Skeletal muscle satellite cell (primary cell): Measurements from ENCODE around the gene MCHR1.
"Not testable (repeated sequence)": the region's sequence is repeated elsewhere in the genome, so short reads cannot be mapped to it uniquely, and the experiment has no call there.

Experiments used
- H3K27me3 ChIP-seq: 2 replicates; pipeline ENCODE4 v1.7.0; 2013; ENCODE audit warnings: low read length; ENCODE audit not compliant: control insufficient read depth, insufficient read depth
- H3K36me3 ChIP-seq: 2 replicates; pipeline ENCODE4 v1.7.0; 2013; ENCODE audit warnings: mild to moderate bottlenecking, control low read depth, low read length; ENCODE audit not compliant: insufficient read depth
- H3K4me1 ChIP-seq: 2 replicates; pipeline ENCODE4 v1.7.0; 2013; ENCODE audit warnings: low read length; ENCODE audit not compliant: control insufficient read depth, insufficient read depth
- H3K4me2 ChIP-seq: 2 replicates; pipeline ENCODE4 v1.7.0; 2013; ENCODE audit warnings: mild to moderate bottlenecking, low read length
- H3K4me3 ChIP-seq: 2 replicates; pipeline ENCODE4 v1.7.0; 2013; ENCODE audit warnings: low read length
- H3K9ac ChIP-seq: 2 replicates; pipeline ENCODE4 v1.7.0; 2013; ENCODE audit warnings: mild to moderate bottlenecking, low read depth, low read length, moderate library complexity
- H3K9me3 ChIP-seq: replicated peaks from 2 replicates; pipeline ENCODE4 v1.7.0; 2013; ENCODE audit warnings: mild to moderate bottlenecking, control low read depth, low read length

Gene MCHR1

DNA sequence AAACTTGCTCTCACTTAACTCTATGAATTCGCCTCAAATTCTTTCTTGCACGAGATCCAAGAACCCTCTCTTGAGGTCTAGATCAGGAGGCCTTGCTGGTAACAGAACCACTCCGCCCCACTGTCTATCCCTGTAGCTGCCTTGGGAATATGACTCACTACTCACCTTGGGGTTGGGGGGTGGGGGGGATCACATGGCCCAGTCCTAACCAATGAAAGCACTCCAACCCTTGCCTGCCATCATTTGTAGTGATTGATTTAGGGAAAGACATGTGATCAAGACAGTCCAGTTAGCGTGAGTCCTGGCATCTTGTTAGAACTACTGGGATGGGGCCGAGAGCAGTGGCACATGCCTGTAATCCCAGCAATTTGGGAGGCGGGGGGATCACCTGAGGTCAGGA is 38.0 kb upstream of the MCHR1 start:
- H3K9me3 ChIP-seq: no peaks in the 10 kb centered on the region
- no peak overlapping the region for H3K4me2 ChIP-seq
- H3K36me3 ChIP-seq: no peaks in the 10 kb centered on the region
- H3K4me3 ChIP-seq: no peak overlapping the region
- no peaks in the 10 kb centered on the region for H3K27me3 ChIP-seq
- H3K4me1 ChIP-seq: peaks cover 2% of the 10 kb centered on the region
- H3K9ac ChIP-seq: no peak overlapping the region

DNA sequence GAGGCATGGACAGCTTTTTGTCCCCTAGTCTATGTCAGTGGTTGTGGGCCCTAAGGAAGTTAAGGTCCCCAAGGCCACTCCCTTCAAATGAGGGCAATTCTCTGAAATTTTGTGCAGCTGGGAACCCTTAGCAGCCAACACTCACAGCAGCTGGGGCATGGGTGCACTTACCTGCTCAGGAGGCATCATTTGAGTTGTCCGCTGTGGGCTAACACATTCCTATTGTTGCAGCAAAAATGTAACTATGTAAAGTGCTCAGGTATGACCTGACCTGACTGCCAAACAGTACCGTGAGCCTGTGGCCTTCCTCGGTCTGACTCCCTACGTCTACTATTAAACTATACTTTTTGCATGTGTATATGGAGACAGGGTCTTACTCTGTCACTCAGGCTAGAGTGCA is 37.0 kb upstream of the MCHR1 start:
- no peak overlapping the region for H3K9ac ChIP-seq
- H3K9me3 ChIP-seq: no peaks in the 10 kb centered on the region
- H3K27me3 ChIP-seq: no peaks in the 10 kb centered on the region
- H3K4me3 ChIP-seq: no peak overlapping the region
- H3K4me2 ChIP-seq: no peak overlapping the region
- no peaks in the 10 kb centered on the region for H3K36me3 ChIP-seq
- peaks cover 2% of the 10 kb centered on the region for H3K4me1 ChIP-seq

DNA sequence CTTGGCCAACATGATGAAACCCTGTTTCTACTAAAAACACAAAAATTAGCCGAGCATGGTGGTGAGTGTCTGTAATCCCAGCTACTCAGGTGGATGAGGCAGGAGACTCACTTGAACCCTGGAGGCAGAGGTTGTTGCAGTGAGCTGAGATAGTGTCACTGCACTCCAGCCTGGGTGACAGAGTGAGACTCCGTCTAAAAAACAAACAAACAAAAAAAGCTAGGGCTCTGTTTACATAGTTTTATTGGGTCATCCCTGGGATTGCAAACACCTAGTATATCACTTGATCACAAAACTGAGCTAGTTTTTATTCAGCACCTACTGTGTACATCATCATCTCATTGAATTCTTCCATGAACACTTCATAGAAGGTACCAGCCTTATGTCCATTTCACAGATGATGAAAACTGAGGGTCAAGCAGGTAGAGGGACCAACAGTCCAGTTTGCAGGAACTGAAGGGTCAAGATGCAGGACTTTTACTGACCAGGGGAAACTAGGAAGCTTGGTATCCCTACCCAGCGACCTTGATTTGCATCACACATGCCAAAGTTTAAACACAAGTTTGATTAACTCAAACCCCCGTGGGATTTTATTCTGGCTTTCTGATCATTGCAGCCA is 33.6 kb upstream of the MCHR1 start:
- Histone ChIP-seq H3K4me2 (peak overlapping the region; percentile 62), H3K4me3 (no peak overlapping the region), H3K36me3 (no peaks in the 10 kb centered on the region), H3K9me3 (no peaks in the 10 kb centered on the region), H3K27me3 (no peaks in the 10 kb centered on the region), H3K9ac (peak overlapping the region; percentile 25), H3K4me1 (peaks cover under 1% of the 10 kb centered on the region)

DNA sequence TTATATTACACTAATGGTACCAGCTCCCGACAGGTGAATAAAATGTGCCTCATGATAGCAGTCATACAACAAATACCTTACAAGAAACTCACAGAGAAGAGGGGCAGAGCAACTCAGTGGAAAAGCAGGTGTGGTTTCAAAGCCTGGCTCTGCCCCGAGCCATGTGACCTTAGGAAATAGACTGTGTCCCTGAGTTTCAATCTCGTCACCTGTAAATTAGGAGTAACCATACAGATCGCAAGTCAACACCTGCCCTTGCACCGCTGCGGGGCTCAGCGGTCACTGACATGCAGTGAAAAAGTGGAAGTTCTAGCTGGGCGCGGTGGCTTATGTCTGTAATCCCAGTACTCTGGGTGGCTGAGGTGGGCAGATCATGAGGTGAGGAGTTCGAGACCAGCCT is 30.9 kb upstream of the MCHR1 start:
- Histone ChIP-seq H3K4me1 (peaks cover 19% of the 10 kb centered on the region), H3K9ac (no peak overlapping the region), H3K27me3 (no peaks in the 10 kb centered on the region), H3K4me3 (no peak overlapping the region), H3K4me2 (no peak overlapping the region), H3K9me3 (no peaks in the 10 kb centered on the region), H3K36me3 (no peaks in the 10 kb centered on the region)

DNA sequence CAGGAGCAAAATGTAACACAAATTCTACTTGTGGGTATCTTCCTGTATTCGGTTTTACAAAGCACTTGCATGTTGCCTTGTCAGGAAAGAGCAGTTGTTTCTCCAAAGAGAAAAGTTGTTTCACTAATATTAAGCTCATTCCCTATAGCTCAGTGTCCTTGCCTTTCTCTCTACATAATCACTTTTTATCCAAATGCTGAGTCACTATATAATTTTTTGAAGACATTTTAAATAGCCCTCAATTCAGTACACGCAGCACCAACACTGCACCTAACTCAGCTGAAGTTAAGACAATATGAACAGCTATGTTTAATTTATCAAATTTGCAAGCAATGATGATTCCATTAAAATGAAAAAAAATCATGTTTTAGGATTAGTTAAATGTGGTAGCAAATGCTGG is 28.2 kb upstream of the MCHR1 start:
- H3K36me3 ChIP-seq: no peaks in the 10 kb centered on the region
- no peaks in the 10 kb centered on the region for H3K27me3 ChIP-seq
- peak overlapping the region; percentile 92 for H3K9ac ChIP-seq
- H3K4me3 ChIP-seq: peak overlapping the region; percentile 75
- H3K9me3 ChIP-seq: no peaks in the 10 kb centered on the region
- H3K4me2 ChIP-seq: peak overlapping the region; percentile 82
- H3K4me1 ChIP-seq: peaks cover 37% of the 10 kb centered on the region

DNA sequence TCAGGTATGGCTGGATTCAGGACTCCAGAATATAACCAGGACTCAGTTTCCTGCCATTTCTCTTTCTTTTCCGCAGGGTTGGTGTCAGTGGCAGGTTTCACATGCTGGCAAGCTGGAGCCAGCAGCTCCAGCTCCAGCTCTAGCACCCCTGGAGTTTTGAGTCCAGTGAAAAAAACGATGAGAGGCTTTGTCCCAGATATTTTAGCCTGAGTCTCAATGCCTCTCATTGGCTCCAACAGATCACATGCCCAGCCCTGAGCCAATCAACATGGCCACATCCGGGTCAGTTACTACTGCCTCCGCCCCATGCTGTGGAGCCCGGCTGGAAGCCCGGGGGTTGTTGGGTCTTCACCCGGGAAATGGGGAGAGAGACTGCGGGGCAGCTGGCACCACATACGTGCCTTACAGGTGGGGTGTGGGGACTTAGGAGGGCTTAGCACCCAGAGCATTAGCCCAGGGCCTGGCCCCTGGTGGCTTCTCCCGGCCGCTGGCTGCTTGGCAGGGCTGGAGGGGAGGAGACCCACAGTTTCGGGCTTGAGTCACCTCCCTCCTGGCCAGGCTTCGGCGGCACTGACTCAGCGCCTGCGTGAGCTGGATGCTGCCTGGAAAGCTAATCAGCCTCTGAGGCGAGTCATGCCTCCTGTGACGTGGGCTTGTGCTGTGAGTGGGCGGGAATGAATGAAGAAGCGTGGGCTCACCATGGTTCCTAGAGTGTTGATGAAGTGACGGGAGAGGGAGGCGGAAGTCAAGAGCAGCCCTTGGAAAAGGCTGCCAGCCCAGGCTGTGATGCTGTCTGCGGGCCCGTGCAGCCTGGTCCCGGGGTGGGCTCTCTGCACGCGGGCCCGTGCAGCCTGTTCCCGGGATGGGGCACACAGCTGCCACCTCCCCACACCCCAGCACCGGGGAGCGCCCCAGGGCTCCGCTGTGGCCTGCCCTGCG is 27.5 kb upstream of the MCHR1 start:
- Histone ChIP-seq H3K27me3 (no peaks in the 10 kb centered on the region), H3K9me3 (no peaks in the 10 kb centered on the region), H3K9ac (peak overlapping the region; percentile 92), H3K4me1 (peaks cover 37% of the 10 kb centered on the region), H3K4me2 (peak overlapping the region; percentile 82), H3K36me3 (no peaks in the 10 kb centered on the region), H3K4me3 (peak overlapping the region; percentile 75)

DNA sequence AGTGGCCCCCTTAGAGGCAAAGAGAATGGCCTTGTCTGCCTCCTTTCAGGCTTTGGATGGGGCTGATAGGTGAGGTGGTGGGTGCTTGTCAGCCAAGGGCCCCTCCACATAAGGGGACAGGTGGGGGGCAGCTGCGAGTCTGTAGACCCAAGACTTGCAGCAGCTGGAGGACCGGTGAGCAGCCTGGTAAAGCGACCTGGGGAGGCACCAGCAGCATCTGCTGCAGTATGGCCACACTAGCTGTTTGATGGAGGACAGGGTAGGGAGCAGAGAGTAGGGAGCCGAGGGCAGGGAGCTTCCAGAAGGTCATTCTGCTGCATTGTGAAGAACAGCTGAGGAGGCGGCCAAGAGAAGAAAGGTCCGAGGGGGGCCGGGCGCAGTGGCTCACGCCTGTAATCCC is 25.9 kb upstream of the MCHR1 start:
- Histone ChIP-seq H3K27me3 (no peaks in the 10 kb centered on the region), H3K36me3 (no peaks in the 10 kb centered on the region), H3K4me2 (no peak overlapping the region), H3K9ac (no peak overlapping the region), H3K4me1 (peaks cover 37% of the 10 kb centered on the region), H3K9me3 (no peaks in the 10 kb centered on the region), H3K4me3 (no peak overlapping the region)

DNA sequence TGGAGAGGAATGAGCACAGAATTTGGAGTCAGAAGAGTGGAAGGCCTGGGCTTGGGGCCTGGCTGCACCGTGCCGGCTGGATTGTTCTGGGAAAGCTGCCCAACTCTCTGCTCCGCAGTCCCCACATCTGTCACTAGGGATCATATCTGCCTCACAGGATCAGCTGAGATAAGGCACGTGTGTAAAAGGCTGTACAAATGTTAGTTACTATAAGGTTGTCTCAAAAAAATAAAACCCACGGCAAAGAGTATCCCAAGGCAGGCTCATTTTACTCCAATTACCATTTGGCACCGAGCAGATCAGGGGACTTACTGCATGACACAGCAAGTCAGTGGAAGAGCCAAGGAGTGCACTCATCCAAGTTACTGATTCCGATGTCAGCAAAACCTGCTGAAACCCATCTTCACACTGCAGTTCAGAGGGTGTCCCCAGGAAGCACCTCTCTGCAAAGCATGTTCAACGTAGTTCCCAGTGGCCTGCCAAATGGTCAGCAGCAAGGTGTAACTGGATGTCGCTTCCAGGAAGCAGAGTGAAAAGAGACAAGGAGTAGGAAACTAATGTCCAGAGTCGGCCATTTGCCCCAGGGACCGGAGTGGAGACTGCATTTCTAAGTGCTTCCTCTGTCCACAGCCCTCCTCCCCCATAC is 24.6 kb upstream of the MCHR1 start:
- no peak overlapping the region for H3K4me3 ChIP-seq
- peaks cover 37% of the 10 kb centered on the region for H3K4me1 ChIP-seq
- H3K36me3 ChIP-seq: no peaks in the 10 kb centered on the region
- peak overlapping the region; percentile 79 for H3K9ac ChIP-seq
- no peaks in the 10 kb centered on the region for H3K27me3 ChIP-seq
- no peaks in the 10 kb centered on the region for H3K9me3 ChIP-seq
- peak overlapping the region; percentile 48 for H3K4me2 ChIP-seq

DNA sequence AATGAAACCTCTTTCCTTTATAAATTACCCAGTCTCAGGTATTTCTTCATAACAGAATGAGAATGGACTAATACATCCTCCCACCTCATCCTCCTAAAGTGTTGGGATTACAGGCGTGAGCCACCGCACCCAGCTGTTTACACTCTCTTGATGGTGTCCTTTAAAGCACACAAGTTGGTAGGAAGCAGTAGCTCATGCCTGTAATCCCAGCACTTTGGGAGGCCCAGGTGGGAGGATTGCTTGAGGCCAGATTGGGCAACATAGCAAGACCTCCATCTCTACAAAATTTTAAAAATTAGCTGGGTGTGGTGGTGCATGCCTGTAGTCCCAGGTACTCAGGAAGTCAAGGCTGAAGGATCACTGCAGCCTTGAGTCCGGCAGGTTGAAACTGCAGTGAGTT is 23.3 kb upstream of the MCHR1 start:
- not testable (repeated sequence) for H3K9me3 ChIP-seq, H3K27me3 ChIP-seq, H3K9ac ChIP-seq, H3K4me2 ChIP-seq, H3K4me3 ChIP-seq, H3K36me3 ChIP-seq
- H3K4me1 ChIP-seq: peaks cover 34% of the 10 kb centered on the region

DNA sequence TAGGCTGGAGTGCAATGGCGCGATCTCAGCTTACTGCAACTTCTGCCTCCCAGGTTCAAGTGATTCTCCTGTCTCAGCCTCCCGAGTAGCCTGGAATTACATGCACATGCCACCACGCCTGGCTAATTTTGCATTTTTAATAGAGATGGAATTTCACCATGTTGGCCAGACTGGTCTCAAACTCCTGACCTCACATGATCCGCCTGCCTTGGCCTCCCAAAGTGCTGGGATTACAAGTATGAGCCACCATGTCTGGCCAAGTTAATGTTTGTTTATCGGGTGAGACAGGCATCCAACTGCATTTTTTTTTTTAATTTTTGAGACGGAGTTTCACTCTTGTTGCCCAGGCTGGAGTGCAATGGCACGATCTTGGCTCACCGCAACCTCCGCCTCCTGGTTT is 22.6 kb upstream of the MCHR1 start:
- not testable (repeated sequence) for H3K27me3 ChIP-seq, H3K36me3 ChIP-seq, H3K9me3 ChIP-seq, H3K9ac ChIP-seq, H3K4me3 ChIP-seq, H3K4me2 ChIP-seq
- H3K4me1 ChIP-seq: peaks cover 29% of the 10 kb centered on the region

DNA sequence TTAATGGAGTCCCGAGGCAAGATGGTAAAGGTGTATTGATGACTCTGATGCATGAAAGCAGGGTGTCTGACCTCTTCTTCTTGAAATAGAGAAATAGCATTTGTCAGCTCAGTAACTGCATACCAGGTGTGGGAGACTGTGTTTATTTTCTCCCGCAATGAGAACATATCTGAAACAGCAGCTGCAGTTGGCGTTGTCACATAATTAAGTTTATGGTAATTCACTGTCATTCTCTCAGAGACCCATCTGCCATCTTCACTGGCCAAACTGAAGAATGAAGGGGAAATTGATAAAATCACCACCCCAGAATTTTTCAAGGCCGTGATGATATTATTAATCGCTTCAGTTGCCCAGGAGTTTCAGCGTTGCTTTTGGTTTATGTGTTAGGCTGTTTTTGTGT is 20.1 kb upstream of the MCHR1 start:
- H3K36me3 ChIP-seq: no peaks in the 10 kb centered on the region
- no peaks in the 10 kb centered on the region for H3K27me3 ChIP-seq
- H3K4me3 ChIP-seq: no peak overlapping the region
- no peak overlapping the region for H3K9ac ChIP-seq
- H3K4me1 ChIP-seq: peaks cover 12% of the 10 kb centered on the region
- H3K4me2 ChIP-seq: no peak overlapping the region
- no peaks in the 10 kb centered on the region for H3K9me3 ChIP-seq
